AG09319 (cell line): ENCODE results near the gene EXOC2.

ENCODE experiments used
- DNase-seq: peaks from one replicate; pipeline ENCODE4 v3.0.0-alpha.2; 2010; ENCODE audit warnings: low read depth; ENCODE audit errors: extremely low read depth
- TF ChIP-seq, protein P1 (sequence below): IDR thresholded peaks from 2 replicates; pipeline ENCODE4 v1.5.1; 2011; ENCODE audit warnings: low read depth, mild to moderate bottlenecking, inconsistent platforms, low read length, moderate library complexity

The EXOC2 gene

DNA sequence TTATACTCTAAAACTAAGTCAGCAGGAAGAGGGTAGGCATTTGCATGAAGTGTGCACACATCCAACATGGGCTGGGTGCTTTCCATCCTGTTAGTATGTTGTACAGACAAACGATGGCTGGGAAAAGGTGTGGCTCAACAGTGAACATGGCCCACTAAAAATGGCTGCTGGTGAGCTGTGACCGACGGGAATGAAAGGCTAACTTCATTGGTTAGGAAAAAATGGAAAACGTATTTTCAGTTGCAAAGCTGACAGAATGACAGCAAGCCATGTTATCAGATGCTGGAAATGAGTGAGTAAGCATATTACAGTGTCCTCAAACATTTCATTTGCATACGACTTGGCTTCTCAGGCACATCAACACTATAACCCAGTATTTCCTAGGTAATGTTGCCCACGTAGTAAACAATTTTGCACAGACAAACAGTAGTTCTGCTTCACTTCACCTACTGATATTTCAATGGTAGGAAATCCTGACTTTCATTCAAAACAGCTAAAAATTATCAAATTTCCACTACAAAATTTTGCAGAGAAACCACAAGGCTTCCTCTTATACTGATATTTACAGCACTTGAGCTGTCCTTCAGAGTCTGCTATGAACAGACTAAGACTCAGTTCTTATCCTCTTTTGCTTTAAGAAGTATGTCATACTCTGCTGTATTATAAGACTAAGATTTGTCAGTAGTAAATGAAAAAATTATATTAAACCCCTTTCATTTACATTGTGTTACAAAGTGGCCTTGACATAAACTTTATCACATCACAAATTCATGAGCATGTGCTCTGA, 202.5 kb downstream of the EXOC2 start:
- TF ChIP-seq, protein P1, sequence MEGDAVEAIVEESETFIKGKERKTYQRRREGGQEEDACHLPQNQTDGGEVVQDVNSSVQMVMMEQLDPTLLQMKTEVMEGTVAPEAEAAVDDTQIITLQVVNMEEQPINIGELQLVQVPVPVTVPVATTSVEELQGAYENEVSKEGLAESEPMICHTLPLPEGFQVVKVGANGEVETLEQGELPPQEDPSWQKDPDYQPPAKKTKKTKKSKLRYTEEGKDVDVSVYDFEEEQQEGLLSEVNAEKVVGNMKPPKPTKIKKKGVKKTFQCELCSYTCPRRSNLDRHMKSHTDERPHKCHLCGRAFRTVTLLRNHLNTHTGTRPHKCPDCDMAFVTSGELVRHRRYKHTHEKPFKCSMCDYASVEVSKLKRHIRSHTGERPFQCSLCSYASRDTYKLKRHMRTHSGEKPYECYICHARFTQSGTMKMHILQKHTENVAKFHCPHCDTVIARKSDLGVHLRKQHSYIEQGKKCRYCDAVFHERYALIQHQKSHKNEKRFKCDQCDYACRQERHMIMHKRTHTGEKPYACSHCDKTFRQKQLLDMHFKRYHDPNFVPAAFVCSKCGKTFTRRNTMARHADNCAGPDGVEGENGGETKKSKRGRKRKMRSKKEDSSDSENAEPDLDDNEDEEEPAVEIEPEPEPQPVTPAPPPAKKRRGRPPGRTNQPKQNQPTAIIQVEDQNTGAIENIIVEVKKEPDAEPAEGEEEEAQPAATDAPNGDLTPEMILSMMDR = no peak
- DNase-seq = no peak

DNA sequence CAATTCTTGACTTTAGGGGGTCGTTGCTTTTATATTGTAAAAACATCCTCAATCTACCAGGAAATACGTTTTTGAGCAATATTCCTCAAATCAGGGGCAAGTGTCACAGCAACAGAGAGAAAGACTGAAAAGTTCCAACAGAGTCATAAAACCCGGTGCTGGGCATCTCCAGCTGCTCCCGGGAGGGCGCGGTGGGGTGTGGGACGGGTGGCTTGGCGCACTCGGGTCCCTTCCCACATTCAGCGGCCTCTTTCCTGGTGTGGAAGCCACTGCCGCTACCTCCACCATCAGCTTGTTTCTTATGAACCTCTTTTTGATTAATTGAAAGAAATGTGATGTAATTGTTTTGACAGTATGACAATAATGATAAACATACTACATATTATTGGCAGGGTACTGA, 203.2 kb downstream of the EXOC2 start:
- no peak for DNase-seq
- TF ChIP-seq, protein P1 = no peak

DNA sequence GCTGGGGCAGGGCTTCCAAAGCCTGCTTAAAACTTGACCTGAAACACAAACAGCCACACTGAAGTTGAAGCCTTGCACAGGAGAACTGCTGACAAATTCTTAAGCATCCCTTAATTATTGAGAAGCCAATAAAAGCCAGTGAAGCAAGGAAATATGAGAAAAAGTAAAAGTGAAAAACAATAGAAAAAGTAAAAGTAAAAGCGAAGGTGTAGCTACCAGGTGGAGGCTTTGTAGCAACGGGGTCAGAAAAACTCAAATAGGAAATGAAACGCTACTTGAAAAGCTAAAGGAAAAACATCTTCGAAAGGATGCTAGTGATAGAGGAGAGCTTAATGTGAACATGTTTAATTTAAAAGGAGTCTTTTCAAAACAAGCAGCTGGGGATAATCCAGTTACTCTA, 203.9 kb downstream of the EXOC2 start:
- TF ChIP-seq, protein P1 = no peak
- DNase-seq = no peak

- no peak for DNase-seq
- TF ChIP-seq, protein P1 = no peak
Measured at GRCh38 chr6:487956-488355, 205.0 kb downstream of the EXOC2 start.

- no peak for DNase-seq
- TF ChIP-seq, protein P1 = no peak
Measured at GRCh38 chr6:485655-486170, 207.2 kb downstream of the EXOC2 start.

GRCh38 chr6:484746-485145, 208.2 kb downstream of the EXOC2 start:
- TF ChIP-seq, protein P1 = no peak
- DNase-seq = no peak

DNA sequence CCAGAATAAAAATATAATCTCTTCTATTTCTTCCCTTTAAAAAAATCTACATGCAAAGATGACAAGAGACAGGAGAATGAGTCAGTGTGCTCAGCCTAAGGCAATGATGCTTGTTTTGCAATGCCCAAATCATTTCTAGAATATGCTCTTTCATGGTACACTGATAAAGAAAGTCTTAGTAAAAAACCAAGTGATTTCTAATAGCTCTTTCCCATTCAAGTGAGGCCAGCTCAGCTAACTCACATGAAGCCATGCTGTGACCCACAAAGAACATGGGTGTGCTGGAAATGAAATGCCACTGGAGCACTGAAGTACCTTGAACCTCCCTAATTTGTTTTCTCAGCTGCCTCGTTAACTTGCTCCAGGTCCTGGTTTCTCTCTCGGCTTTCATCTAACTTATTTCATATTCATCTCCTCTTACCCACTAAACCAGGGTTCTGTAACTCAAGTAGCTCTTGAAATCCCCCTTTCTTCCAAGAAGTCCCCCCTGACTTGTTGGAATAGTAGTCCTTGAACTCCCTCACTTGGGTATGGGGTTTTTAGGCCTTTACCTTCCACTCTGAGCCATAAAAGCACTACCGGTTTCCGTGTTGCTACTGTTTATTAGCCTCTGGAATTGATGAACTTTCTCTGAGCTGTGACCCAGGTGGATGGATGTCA, 208.7 kb downstream of the EXOC2 start:
- TF ChIP-seq, protein P1 = no peak

More for the DNA sequence above, 208.7 kb downstream of the EXOC2 start:
- peak; percentile 4 for DNase-seq
